Endodermal cell (in vitro differentiated cells): ENCODE measurements around the gene PSTPIP2. TPM values are rescaled to one million over a fixed set of nuclear protein-coding genes. Genes with fewer than 3 reads are reported as not detected.

ENCODE experiments used
- DNase-seq: peaks from one replicate; pipeline ENCODE4 v3.0.0-alpha.2; 2017
- H3K27ac ChIP-seq: 2 replicates; pipeline ENCODE4 v1.5.1; 2013; ENCODE audit warnings: mild to moderate bottlenecking, low read depth, low read length, moderate library complexity
- H3K27me3 ChIP-seq: 2 replicates; pipeline ENCODE4 v1.6.1; 2013; ENCODE audit warnings: mild to moderate bottlenecking, low read length, moderate library complexity; ENCODE audit not compliant: insufficient read depth, control insufficient read depth, poor library complexity, severe bottlenecking
- H3K36me3 ChIP-seq: 2 replicates; pipeline ENCODE4 v1.7.0; 2013; ENCODE audit warnings: mild to moderate bottlenecking, low read length, moderate library complexity; ENCODE audit not compliant: control insufficient read depth, insufficient read depth
- H3K4me1 ChIP-seq: one replicate; pipeline ENCODE4 v1.7.0; 2013; ENCODE audit warnings: low read length; ENCODE audit not compliant: control insufficient read depth, insufficient read depth
- H3K4me3 ChIP-seq: 2 replicates; pipeline ENCODE4 v1.5.1; 2013; ENCODE audit warnings: mild to moderate bottlenecking, low read length, moderate library complexity
- H3K9ac ChIP-seq: 2 replicates; pipeline ENCODE4 v1.6.1; 2013; ENCODE audit warnings: mild to moderate bottlenecking, low read length, moderate library complexity; ENCODE audit not compliant: poor library complexity, severe bottlenecking; ENCODE audit errors: extremely low read depth
- H3K9me3 ChIP-seq: 2 replicates; pipeline ENCODE4 v1.6.1; 2013; ENCODE audit warnings: mild to moderate bottlenecking, low read length, moderate library complexity; ENCODE audit not compliant: control insufficient read depth
- H3K27ac Mint-ChIP-seq: 2 replicates; pipeline ENCODE4 v1.8.0; 2020; ENCODE audit warnings: mixed read lengths
- H3K27me3 Mint-ChIP-seq: 2 replicates; pipeline ENCODE4 v1.8.0; 2021; ENCODE audit warnings: mild to moderate bottlenecking, mixed read lengths; ENCODE audit not compliant: insufficient read depth
- H3K36me3 Mint-ChIP-seq: 2 replicates; pipeline ENCODE4 v1.8.0; 2020; ENCODE audit warnings: low read depth, mixed read lengths
- H3K4me1 Mint-ChIP-seq: 2 replicates; pipeline ENCODE4 v1.8.0; 2020; ENCODE audit warnings: mixed read lengths
- H3K4me3 Mint-ChIP-seq: 2 replicates; pipeline ENCODE4 v1.8.0; 2020; ENCODE audit warnings: mild to moderate bottlenecking, moderate library complexity, mixed read lengths
- H3K9me3 Mint-ChIP-seq: 2 replicates; pipeline ENCODE4 v1.8.0; 2020; ENCODE audit warnings: mild to moderate bottlenecking, mixed read lengths
- WGBS, 2 experiments: methylation state at CpG; one replicate each; pipeline versions ENCODE4 v1.1.5 to v1.1.7; 2013; ENCODE audit warnings: missing lambda C conversion rate in 2 of 2, mixed read lengths in 1 of 2; ENCODE audit not compliant: insufficient coverage in 1 of 2, insufficient read length in 1 of 2; 5-methylcytosine and 5-hydroxymethylcytosine counted together
- total RNA-seq, 2 donors: library from RNA; stranded (reverse); fragmentation: NEBNext Ultra II Directional in 1 of 2; extraction: Animal tissue kit (Norgen Biotek cat#: 25700) in 1 of 2; gene quantifications; 2 replicates in 1 of 2; 3 replicates in 1 of 2; pipeline ENCODE4 v1.2.1, GENCODE V29; 2021
- TF ChIP-seq, protein P1 (sequence below): fragments of 200-600 bp; sonication (generic); conservative IDR thresholded peaks from 2 replicates; pipeline ENCODE4 v1.5.0; 2021; ENCODE audit warnings: antibody characterized with exemption, mild to moderate bottlenecking

PSTPIP2 gene
- total RNA-seq, 2 donors from 2014 or later, result 10.6 to 10.8 TPM

DNA sequence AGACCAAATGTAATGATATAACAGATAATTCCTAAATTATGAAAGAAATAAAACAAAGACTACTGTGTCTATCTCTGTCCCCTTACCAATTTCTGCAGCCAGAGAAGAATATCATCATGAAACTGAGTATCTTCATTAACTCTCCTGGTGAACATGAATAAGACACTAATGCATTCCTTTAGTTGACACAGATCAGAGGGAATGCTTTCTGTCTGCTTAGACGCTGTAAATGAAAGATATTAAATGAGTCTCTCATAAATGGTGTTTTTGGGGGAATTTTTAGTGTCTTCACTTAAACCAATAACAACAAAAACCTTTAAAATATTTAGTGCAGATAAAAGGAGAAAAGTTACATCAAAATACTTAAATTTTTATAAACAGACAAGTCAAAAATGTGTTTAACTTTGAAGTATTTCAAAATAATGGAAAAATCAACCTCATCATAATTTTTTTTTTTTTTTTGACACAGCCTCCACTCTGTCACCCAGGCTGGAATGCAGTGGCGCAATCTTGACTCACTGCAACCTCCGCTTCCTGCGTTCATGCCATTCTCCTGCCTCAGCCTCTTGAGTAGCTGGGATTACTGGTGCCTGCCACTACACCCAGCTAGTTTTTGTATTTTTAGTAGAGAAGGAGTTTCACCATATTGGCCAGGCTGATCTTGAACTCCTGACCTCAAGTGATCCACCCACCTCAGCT is 120.9 kb downstream of the PSTPIP2 start:
- no peaks in the 10 kb centered on the region for H3K27me3 ChIP-seq

DNA sequence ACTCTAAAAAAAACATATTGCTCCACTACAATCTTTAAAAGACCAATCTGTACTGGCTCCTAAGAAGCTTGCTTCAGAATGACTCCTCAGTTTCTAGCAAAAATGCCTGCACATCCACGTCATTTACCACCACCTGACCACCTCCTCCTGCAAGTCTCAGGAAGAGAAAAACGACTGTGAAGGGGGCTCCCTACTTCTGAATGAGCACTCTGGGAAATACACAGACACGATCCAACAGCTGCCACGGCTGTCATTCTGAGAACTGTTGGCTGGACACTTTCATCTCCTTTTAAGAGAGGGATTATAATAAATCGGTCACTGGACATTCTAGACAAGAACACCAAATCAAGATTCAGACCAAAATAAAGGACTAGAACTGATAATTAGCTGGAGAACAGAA is 126.4 kb downstream of the PSTPIP2 start:
- DNase-seq, result no peak
- Mint-ChIP-seq H3K27ac (no peak overlapping the region), H3K4me1 (no peaks in the 10 kb centered on the region), H3K36me3 (peaks cover 72% of the 10 kb centered on the region), H3K27me3 (no peaks in the 10 kb centered on the region), H3K9me3 (no peaks in the 10 kb centered on the region), H3K4me3 (no peak overlapping the region)
- WGBS, 2 experiments, result 90 to 96% methylated on average over 4 to 5 of the region's 5 CpGs
- no peak overlapping the region for H3K9ac ChIP-seq
- no peaks in the 10 kb centered on the region for H3K9me3 ChIP-seq
- no peaks in the 10 kb centered on the region for H3K4me1 ChIP-seq
- peaks cover 81% of the 10 kb centered on the region for H3K36me3 ChIP-seq
- no peak overlapping the region for H3K27ac ChIP-seq
- H3K27me3 ChIP-seq, result no peaks in the 10 kb centered on the region
- TF ChIP-seq, protein P1, sequence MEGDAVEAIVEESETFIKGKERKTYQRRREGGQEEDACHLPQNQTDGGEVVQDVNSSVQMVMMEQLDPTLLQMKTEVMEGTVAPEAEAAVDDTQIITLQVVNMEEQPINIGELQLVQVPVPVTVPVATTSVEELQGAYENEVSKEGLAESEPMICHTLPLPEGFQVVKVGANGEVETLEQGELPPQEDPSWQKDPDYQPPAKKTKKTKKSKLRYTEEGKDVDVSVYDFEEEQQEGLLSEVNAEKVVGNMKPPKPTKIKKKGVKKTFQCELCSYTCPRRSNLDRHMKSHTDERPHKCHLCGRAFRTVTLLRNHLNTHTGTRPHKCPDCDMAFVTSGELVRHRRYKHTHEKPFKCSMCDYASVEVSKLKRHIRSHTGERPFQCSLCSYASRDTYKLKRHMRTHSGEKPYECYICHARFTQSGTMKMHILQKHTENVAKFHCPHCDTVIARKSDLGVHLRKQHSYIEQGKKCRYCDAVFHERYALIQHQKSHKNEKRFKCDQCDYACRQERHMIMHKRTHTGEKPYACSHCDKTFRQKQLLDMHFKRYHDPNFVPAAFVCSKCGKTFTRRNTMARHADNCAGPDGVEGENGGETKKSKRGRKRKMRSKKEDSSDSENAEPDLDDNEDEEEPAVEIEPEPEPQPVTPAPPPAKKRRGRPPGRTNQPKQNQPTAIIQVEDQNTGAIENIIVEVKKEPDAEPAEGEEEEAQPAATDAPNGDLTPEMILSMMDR, result no peak
- H3K4me3 ChIP-seq, result no peak overlapping the region

More for the DNA sequence above, 120.9 kb downstream of the PSTPIP2 start:
- peaks cover 86% of the 10 kb centered on the region for H3K36me3 ChIP-seq
- no peak overlapping the region for H3K4me3 ChIP-seq
- TF ChIP-seq, protein P1, result no peak
- Mint-ChIP-seq H3K27me3 (no peaks in the 10 kb centered on the region), H3K4me3 (no peak overlapping the region), H3K27ac (no peak overlapping the region), H3K9me3 (no peaks in the 10 kb centered on the region), H3K36me3 (peaks cover 67% of the 10 kb centered on the region), H3K4me1 (no peaks in the 10 kb centered on the region)
- no peak overlapping the region for H3K9ac ChIP-seq
- DNase-seq, result no peak
- no peaks in the 10 kb centered on the region for H3K9me3 ChIP-seq
- no peaks in the 10 kb centered on the region for H3K4me1 ChIP-seq
- 98% methylated on average over 4 of the region's 4 CpGs; no CpG with 5 or more reads in 1 of the 2 experiments for WGBS, 2 experiments
- no peak overlapping the region for H3K27ac ChIP-seq

DNA sequence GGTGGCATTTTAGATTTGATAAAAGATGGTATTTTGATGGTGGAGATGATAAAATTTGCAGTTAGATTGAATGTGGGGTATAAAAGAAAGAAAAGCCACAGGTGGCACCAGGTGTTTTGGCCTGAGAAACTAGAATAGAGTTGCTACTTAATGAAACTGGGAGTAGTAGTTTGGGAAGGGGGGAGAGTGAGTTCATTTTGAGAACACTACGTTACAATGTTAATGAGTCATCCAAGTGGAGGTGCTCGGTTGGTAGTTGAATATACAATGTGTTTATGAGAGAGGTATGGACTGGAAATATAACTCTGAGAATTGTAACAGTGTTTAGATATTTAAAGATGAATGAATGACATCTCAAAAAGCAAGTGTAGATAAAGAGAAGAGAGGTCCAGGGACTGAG is 131.3 kb downstream of the PSTPIP2 start:
- H3K9me3 ChIP-seq, result no peaks in the 10 kb centered on the region
- peaks cover 71% of the 10 kb centered on the region for H3K36me3 Mint-ChIP-seq

More for the DNA sequence above, 131.3 kb downstream of the PSTPIP2 start:
- Histone ChIP-seq H3K9ac (no peak overlapping the region), H3K27ac (no peak overlapping the region), H3K36me3 (peaks cover 60% of the 10 kb centered on the region), H3K4me1 (no peaks in the 10 kb centered on the region), H3K27me3 (no peaks in the 10 kb centered on the region), H3K4me3 (no peak overlapping the region)
- no peaks in the 10 kb centered on the region for H3K27me3 Mint-ChIP-seq
- 92 to 97% methylated on average over 2 of the region's 2 CpGs for WGBS, 2 experiments
- DNase-seq, result no peak
- H3K27ac Mint-ChIP-seq, result no peak overlapping the region
- H3K4me3 Mint-ChIP-seq, result no peak overlapping the region
- H3K9me3 Mint-ChIP-seq, result no peaks in the 10 kb centered on the region
- no peaks in the 10 kb centered on the region for H3K4me1 Mint-ChIP-seq
- TF ChIP-seq, protein P1, result no peak
